Measurements from ENCODE around the gene RNF207.

RNF207 gene

DNA sequence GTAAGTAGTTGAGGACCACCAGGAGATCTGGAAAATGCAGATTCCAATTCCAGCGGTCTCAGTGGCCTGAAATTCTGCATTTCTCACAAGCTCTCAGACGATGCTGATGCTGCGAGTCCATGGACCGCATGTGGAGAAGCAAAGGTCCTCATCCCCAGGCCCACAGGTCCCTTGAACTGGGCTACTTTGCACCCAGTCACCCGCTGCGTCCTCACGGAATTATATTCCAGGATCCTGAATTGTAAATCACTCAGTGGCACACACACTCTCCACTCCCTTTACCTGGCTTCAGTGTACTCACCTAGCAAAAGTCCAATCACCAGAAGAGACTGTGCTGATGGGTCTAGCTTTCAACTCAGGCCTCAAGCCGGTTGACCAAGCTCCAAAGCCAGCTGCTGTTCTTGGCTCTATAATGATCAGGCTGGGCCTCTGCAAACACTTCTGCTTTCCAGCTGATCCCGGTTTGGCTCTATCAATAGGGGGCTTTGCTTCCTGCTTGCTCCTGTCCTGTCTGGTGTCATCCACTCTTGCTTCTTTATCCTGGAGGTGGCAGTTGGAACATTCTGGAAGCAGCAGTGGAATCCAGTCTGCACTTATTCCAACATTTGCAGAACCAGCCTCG is 5.6 kb upstream of the RNF207 start:
- H3K27ac ChIP-seq (ENCODE audit: low read depth in 2 of 2, low read length in 2 of 2), result peak overlapping the region; percentile 68 to 72
- no peaks in the 10 kb centered on the region for H3K9me3 ChIP-seq (ENCODE audit: control insufficient read depth in 2 of 2, low read length in 2 of 2)
- no peaks in the 10 kb centered on the region for H3K27me3 ChIP-seq (ENCODE audit: control insufficient read depth in 2 of 2, insufficient read depth in 2 of 2, low read length in 2 of 2)
- H3K4me3 ChIP-seq (ENCODE audit: low read length in 2 of 2), result peak overlapping the region; percentile 89
- peaks cover 4 to 9% of the 10 kb centered on the region in 2 donors for H3K36me3 ChIP-seq (ENCODE audit: control insufficient read depth in 2 of 2, insufficient read depth in 2 of 2, low read length in 2 of 2)
- no peak overlapping the region for H3K9ac ChIP-seq (ENCODE audit: low read depth in 1 of 2, low read length in 2 of 2)
- peaks cover 18 to 19% of the 10 kb centered on the region in 2 donors for H3K4me1 ChIP-seq (ENCODE audit: control insufficient read depth in 2 of 2, insufficient read depth in 2 of 2, low read length in 2 of 2)

DNA sequence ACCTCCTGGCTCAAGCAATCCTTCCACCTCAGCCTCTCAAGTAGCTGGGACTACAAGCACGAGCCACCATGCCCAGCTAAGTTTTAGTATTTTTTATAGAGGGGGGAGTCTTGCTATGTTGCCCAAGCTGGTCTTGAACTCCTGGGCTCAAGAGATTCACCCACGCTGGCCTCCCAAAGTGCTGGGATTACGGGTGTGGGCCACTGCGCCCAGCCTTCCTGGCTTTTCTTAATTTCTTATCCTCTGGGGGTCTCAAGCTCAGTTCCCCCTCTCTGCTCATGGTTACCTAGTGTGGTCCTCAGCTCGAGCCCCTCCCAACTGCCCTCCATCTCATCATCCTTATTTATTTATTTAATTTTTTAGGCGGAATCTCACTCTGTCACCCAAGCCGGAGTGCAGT is 3.7 kb upstream of the RNF207 start:
- no peak overlapping the region for H3K4me3 ChIP-seq (ENCODE audit: low read length in 2 of 2)
- no peaks in the 10 kb centered on the region for H3K27me3 ChIP-seq (ENCODE audit: control insufficient read depth in 2 of 2, insufficient read depth in 2 of 2, low read length in 2 of 2)
- no peaks in the 10 kb centered on the region for H3K9me3 ChIP-seq (ENCODE audit: control insufficient read depth in 2 of 2, low read length in 2 of 2)
- no peak overlapping the region for H3K9ac ChIP-seq (ENCODE audit: low read depth in 1 of 2, low read length in 2 of 2)
- peaks cover 0 to under 1% of the 10 kb centered on the region in 2 donors for H3K36me3 ChIP-seq (ENCODE audit: control insufficient read depth in 2 of 2, insufficient read depth in 2 of 2, low read length in 2 of 2)
- H3K4me1 ChIP-seq (ENCODE audit: control insufficient read depth in 2 of 2, insufficient read depth in 2 of 2, low read length in 2 of 2), result peaks cover 23 to 29% of the 10 kb centered on the region in 2 donors
- H3K27ac ChIP-seq (ENCODE audit: low read depth in 2 of 2, low read length in 2 of 2), result no peak overlapping the region

DNA sequence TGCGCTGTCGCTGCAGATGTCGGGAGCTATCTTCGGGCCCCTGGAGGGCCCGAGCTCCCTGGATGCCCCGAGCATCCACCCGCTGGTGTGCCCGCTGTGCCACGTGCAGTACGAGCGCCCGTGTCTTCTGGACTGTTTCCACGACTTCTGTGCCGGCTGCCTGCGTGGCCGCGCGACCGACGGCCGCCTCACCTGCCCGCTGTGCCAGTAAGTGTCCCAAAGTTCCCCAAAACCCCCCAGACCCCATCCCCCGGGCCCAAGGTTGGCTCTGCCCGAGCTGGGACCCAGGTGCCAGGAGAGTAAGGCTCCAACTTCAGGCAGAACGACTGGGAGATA is 569 bp downstream of the RNF207 start:
- no peaks in the 10 kb centered on the region for H3K27me3 ChIP-seq (ENCODE audit: control insufficient read depth in 2 of 2, insufficient read depth in 2 of 2, low read length in 2 of 2)
- no peaks in the 10 kb centered on the region for H3K36me3 ChIP-seq (ENCODE audit: control insufficient read depth in 2 of 2, insufficient read depth in 2 of 2, low read length in 2 of 2)
- H3K4me1 ChIP-seq (ENCODE audit: control insufficient read depth in 2 of 2, insufficient read depth in 2 of 2, low read length in 2 of 2), result peaks cover 10 to 27% of the 10 kb centered on the region in 2 donors
- peak overlapping the region; percentile 68 to 84 for H3K4me3 ChIP-seq (ENCODE audit: low read length in 2 of 2)
- H3K9me3 ChIP-seq (ENCODE audit: control insufficient read depth in 2 of 2, low read length in 2 of 2), result no peaks in the 10 kb centered on the region
- peak overlapping the region in 1 of 2 donors; percentile 83 for H3K9ac ChIP-seq (ENCODE audit: low read depth in 1 of 2, low read length in 2 of 2)
- peak overlapping the region in 1 of 2 donors; percentile 59 for H3K27ac ChIP-seq (ENCODE audit: low read depth in 2 of 2, low read length in 2 of 2)

DNA sequence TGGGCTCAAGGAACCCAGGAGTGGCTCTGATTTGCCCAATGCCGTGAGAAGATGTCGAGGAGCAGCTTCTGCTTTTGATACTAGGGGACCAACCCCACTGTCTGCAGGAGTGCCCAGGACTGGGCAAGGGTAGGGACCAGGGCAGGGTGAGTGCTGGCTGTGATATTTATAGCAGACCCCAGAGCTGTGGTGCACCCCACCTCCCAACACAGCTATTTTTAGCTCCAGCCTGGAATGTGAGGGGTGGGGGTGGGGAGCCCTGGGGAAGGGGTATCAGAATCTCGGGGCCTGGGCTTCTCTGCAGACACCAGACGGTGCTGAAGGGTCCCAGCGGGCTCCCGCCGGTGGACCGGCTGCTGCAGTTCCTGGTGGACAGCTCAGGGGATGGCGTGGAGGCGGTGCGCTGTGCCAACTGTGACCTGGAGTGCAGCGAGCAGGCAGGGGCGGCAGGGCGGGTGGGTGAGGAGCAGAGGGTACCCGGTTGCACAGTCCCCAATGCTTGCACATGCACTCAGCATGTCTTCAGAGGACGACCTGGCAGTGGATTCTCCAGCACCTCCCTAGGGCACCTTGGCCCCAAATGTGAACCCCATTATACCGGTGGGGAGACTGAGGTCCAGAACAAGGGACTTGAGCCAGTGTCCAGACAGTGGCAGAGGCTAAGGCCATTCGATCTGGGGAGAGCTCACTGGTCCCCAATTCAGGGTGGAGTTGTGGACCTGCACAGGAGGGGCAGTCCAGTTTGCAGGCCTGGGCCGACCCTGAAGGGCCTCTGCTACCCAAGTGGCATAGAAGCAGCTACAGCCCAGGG is 1.4 kb downstream of the RNF207 start:
- no peaks in the 10 kb centered on the region for H3K36me3 ChIP-seq (ENCODE audit: control insufficient read depth in 2 of 2, insufficient read depth in 2 of 2, low read length in 2 of 2)
- H3K9me3 ChIP-seq (ENCODE audit: control insufficient read depth in 2 of 2, low read length in 2 of 2), result no peaks in the 10 kb centered on the region
- H3K4me3 ChIP-seq (ENCODE audit: low read length in 2 of 2), result peak overlapping the region in 1 of 2 donors; percentile 84
- H3K27me3 ChIP-seq (ENCODE audit: control insufficient read depth in 2 of 2, insufficient read depth in 2 of 2, low read length in 2 of 2), result no peaks in the 10 kb centered on the region
- H3K27ac ChIP-seq (ENCODE audit: low read depth in 2 of 2, low read length in 2 of 2), result no peak overlapping the region
- H3K4me1 ChIP-seq (ENCODE audit: control insufficient read depth in 2 of 2, insufficient read depth in 2 of 2, low read length in 2 of 2), result peaks cover 10 to 27% of the 10 kb centered on the region in 2 donors
- no peak overlapping the region for H3K9ac ChIP-seq (ENCODE audit: low read depth in 1 of 2, low read length in 2 of 2)

DNA sequence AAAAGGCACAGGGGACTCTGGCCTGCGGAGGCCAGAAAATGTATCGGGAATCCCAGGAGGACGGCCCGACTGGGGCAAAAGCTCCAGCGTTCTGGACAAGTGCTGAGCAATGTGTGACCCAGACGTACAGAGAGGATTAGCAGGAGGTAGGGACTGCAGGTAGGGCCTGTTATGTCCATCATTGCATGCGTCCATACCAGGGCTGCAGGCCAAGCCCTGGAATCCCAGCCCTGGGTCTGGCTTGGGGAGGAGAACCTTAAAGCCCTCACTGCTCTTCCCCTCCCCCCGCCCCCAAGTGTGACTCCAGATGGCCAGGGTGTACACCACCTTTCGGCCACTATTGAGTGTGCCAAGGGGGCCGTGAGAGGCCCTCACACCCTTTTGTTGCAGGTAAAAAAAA is 2.0 kb downstream of the RNF207 start:
- H3K27ac ChIP-seq (ENCODE audit: low read depth in 2 of 2, low read length in 2 of 2), result no peak overlapping the region
- no peaks in the 10 kb centered on the region for H3K9me3 ChIP-seq (ENCODE audit: control insufficient read depth in 2 of 2, low read length in 2 of 2)
- H3K4me1 ChIP-seq (ENCODE audit: control insufficient read depth in 2 of 2, insufficient read depth in 2 of 2, low read length in 2 of 2), result peaks cover 10 to 27% of the 10 kb centered on the region in 2 donors
- H3K9ac ChIP-seq (ENCODE audit: low read depth in 1 of 2, low read length in 2 of 2), result no peak overlapping the region
- no peak overlapping the region for H3K4me3 ChIP-seq (ENCODE audit: low read length in 2 of 2)
- H3K27me3 ChIP-seq (ENCODE audit: control insufficient read depth in 2 of 2, insufficient read depth in 2 of 2, low read length in 2 of 2), result no peaks in the 10 kb centered on the region
- H3K36me3 ChIP-seq (ENCODE audit: control insufficient read depth in 2 of 2, insufficient read depth in 2 of 2, low read length in 2 of 2), result no peaks in the 10 kb centered on the region

DNA sequence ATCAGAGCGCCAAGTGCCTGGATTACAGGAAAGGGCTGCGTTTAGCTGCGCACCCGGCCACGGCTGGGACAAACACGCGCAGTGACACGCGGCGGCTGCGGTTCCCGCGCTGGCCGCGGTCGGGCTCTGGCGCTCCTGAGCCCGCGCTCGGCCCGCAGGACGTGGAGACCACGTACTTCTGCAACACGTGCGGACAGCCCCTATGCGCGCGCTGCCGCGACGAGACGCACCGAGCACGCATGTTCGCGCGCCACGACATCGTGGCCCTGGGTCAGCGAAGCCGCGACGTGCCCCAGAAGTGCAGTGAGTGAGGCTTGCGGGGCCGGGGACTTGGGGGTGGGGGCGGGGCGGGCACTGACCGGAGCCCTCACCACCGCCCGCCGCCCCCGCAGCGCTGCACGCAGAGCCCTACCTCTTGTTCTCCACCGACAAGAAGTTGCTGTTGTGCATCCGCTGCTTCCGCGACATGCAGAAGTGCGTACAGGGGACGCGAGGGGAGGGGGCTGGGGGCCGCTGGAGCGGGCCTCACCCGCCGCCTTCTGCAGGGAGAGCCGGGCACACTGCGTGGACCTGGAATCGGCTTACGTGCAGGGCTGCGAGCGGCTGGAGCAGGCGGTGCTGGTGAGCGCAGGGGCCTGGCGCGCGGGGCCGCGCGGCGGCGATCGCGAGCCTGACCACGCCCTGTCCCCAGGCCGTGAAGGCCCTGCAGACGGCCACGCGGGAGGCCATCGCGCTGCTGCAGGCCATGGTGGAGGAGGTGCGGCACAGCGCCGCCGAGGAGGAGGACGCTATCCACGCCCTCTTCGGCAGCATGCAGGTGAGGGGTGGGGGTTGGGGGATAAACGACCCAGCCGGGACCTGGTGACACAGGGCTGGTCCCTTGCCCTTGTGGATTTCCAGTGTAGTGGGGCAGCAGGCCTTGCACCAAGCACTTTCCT is 3.1 kb downstream of the RNF207 start:
- no peak overlapping the region for H3K27ac ChIP-seq (ENCODE audit: low read depth in 2 of 2, low read length in 2 of 2)

DNA sequence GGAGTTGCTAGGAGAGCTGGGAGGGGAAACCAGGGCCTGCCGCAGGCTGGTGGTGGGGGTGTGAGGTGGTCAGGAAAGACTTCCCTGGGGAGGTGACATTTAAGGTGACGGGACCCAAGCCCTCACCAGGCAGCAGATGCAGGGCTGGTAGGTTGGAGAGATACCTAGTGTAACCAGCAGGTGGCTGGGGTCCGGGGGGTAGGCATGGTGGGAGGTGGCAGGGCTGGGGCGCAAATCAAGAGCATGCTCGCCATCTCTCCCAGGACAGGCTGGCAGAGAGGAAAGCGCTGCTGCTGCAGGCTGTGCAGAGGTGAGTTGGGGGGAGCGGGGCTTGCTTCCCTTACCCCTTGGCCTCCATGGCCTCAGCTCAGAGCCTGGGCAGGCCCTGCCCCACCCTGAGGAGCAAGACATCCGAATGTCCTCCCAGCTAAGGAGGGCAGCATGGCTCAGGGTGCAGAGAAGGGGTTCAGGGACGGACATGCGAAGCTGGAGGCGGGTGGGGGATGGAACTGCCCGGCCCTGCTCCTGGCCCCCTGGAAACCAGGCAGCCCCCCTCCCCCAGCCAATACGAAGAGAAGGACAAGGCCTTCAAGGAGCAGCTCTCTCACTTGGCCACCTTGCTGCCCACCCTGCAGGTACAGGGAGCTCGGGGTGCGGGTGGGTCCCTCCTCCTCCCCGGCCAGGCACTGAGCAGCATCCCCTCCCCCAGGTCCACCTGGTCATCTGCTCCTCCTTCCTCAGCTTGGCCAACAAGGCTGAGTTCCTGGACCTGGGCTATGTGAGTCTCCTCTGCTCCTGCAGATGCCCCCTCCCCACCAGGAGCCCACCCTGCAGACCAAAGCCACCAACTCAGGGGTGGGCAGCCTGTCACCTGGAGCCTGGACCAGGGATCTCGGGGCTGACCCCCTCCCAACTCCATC is 4.0 kb downstream of the RNF207 start:
- Histone ChIP-seq H3K27ac (ENCODE audit: low read depth in 2 of 2, low read length in 2 of 2) (no peak overlapping the region), H3K4me3 (ENCODE audit: low read length in 2 of 2) (peak overlapping the region; percentile 48 to 60), H3K4me1 (ENCODE audit: control insufficient read depth in 2 of 2, insufficient read depth in 2 of 2, low read length in 2 of 2) (peaks cover 7 to 23% of the 10 kb centered on the region in 2 donors), H3K36me3 (ENCODE audit: control insufficient read depth in 2 of 2, insufficient read depth in 2 of 2, low read length in 2 of 2) (no peaks in the 10 kb centered on the region), H3K9me3 (ENCODE audit: control insufficient read depth in 2 of 2, low read length in 2 of 2) (no peaks in the 10 kb centered on the region), H3K9ac (ENCODE audit: low read depth in 1 of 2, low read length in 2 of 2) (no peak overlapping the region), H3K27me3 (ENCODE audit: control insufficient read depth in 2 of 2, insufficient read depth in 2 of 2, low read length in 2 of 2) (no peaks in the 10 kb centered on the region)

More for the DNA sequence above, 3.1 kb downstream of the RNF207 start:
- H3K9me3 ChIP-seq (ENCODE audit: control insufficient read depth in 2 of 2, low read length in 2 of 2), result no peaks in the 10 kb centered on the region
- H3K4me1 ChIP-seq (ENCODE audit: control insufficient read depth in 2 of 2, insufficient read depth in 2 of 2, low read length in 2 of 2), result peaks cover 10 to 27% of the 10 kb centered on the region in 2 donors
- no peaks in the 10 kb centered on the region for H3K36me3 ChIP-seq (ENCODE audit: control insufficient read depth in 2 of 2, insufficient read depth in 2 of 2, low read length in 2 of 2)
- H3K4me3 ChIP-seq (ENCODE audit: low read length in 2 of 2), result peak overlapping the region; percentile 48 to 60
- no peak overlapping the region for H3K9ac ChIP-seq (ENCODE audit: low read depth in 1 of 2, low read length in 2 of 2)
- no peaks in the 10 kb centered on the region for H3K27me3 ChIP-seq (ENCODE audit: control insufficient read depth in 2 of 2, insufficient read depth in 2 of 2, low read length in 2 of 2)

DNA sequence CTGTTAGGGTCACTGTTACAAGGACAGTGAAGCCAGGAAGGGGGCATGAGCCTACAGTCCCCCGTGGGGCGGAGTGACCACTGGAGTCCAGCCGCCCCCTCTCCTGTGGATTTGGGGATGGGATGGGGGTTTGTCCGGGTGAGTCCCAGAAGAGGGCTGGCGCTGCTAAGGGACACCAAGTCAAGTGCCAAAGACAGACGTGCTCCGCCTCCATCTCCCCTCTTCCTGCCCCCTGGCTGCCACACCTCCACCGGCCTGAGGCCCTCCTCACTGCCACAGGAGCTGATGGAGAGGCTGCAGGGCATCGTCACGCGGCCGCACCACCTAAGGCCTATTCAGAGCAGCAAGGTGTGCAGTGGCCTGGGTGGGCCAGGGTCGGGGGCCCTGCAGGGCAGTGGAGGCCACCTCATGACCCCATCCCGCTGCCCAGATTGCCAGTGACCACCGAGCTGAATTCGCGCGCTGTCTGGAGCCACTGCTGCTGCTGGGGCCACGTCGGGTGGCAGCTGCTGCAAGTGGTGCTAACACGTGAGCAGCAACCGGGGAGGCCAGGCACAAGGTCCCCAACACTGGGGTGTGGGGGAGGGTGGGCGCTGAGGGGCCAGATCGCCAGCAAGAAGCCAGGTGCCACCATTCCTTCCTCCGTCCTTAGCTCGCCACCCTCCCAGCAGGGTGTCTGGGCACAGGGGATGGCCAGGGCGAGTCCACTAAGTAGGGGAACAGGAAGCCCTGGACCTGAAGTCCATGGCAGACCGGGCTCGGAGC is 4.9 kb downstream of the RNF207 start:
- Histone ChIP-seq H3K9me3 (ENCODE audit: control insufficient read depth in 2 of 2, low read length in 2 of 2) (no peaks in the 10 kb centered on the region), H3K9ac (ENCODE audit: low read depth in 1 of 2, low read length in 2 of 2) (no peak overlapping the region), H3K27ac (ENCODE audit: low read depth in 2 of 2, low read length in 2 of 2) (no peak overlapping the region), H3K27me3 (ENCODE audit: control insufficient read depth in 2 of 2, insufficient read depth in 2 of 2, low read length in 2 of 2) (no peaks in the 10 kb centered on the region), H3K4me3 (ENCODE audit: low read length in 2 of 2) (no peak overlapping the region), H3K36me3 (ENCODE audit: control insufficient read depth in 2 of 2, insufficient read depth in 2 of 2, low read length in 2 of 2) (no peaks in the 10 kb centered on the region), H3K4me1 (ENCODE audit: control insufficient read depth in 2 of 2, insufficient read depth in 2 of 2, low read length in 2 of 2) (peaks cover 4 to 21% of the 10 kb centered on the region in 2 donors)

DNA sequence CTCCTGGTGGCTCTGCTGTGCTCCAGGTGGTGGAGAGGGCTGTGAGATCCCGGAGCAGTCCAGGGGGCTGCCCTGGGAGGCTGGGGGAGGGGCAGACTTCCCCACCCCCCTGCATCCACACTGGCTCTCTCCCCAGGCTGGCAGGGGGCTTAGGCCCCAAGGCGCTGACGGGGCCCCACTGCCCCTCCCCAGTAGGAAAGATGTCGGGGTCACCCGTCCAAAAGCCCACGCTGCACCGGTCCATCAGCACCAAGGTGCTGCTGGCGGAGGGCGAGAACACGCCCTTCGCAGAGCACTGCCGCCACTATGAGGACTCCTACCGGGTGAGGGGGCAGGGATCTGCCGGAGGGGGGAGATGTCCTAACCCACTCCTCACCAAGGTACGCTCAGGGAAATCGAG is 5.8 kb downstream of the RNF207 start:
- H3K27ac ChIP-seq (ENCODE audit: low read depth in 2 of 2, low read length in 2 of 2), result no peak overlapping the region
- no peaks in the 10 kb centered on the region for H3K36me3 ChIP-seq (ENCODE audit: control insufficient read depth in 2 of 2, insufficient read depth in 2 of 2, low read length in 2 of 2)
- H3K27me3 ChIP-seq (ENCODE audit: control insufficient read depth in 2 of 2, insufficient read depth in 2 of 2, low read length in 2 of 2), result no peaks in the 10 kb centered on the region
- H3K4me3 ChIP-seq (ENCODE audit: low read length in 2 of 2), result no peak overlapping the region
- no peak overlapping the region for H3K9ac ChIP-seq (ENCODE audit: low read depth in 1 of 2, low read length in 2 of 2)
- peaks cover 4 to 15% of the 10 kb centered on the region in 2 donors for H3K4me1 ChIP-seq (ENCODE audit: control insufficient read depth in 2 of 2, insufficient read depth in 2 of 2, low read length in 2 of 2)
- no peaks in the 10 kb centered on the region for H3K9me3 ChIP-seq (ENCODE audit: control insufficient read depth in 2 of 2, low read length in 2 of 2)
